NCI-H1105 treated with DMSO at 0.1 percent for 48 hours (cell line): ENCODE data around the gene CACNA2D3.
A peak's percentile ranks its signal among the peaks of the same experiment; 100 is the strongest.

Experiments
- DNase-seq: peaks from one replicate; lab custom pipeline; 2025; lab: John Stamatoyannopoulos, UW

The CACNA2D3 gene

GRCh38 chr3:54171509-54171908 lies 49.2 kb downstream of the CACNA2D3 start:
- DNase-seq = no peak

GRCh38 chr3:54171951-54172350 lies 49.6 kb downstream of the CACNA2D3 start:
- no peak for DNase-seq

GRCh38 chr3:54173371-54173770 lies 51.0 kb downstream of the CACNA2D3 start:
- no peak for DNase-seq

GRCh38 chr3:54176106-54176505 lies 53.8 kb downstream of the CACNA2D3 start:
- DNase-seq = no peak

GRCh38 chr3:54177816-54178215 lies 55.5 kb downstream of the CACNA2D3 start:
- no peak for DNase-seq

GRCh38 chr3:54178376-54178775 lies 56.0 kb downstream of the CACNA2D3 start:
- DNase-seq = no peak

GRCh38 chr3:54180921-54181320 lies 58.6 kb downstream of the CACNA2D3 start:
- DNase-seq = peak; percentile 50

GRCh38 chr3:54182242-54182641 lies 59.9 kb downstream of the CACNA2D3 start:
- no peak for DNase-seq

- DNase-seq = no peak
These were observed 63.4 kb downstream of the CACNA2D3 start for GRCh38 chr3:54185740-54186139.

GRCh38 chr3:54188176-54188791 lies 65.9 kb downstream of the CACNA2D3 start:
- no peak for DNase-seq

- no peak for DNase-seq
These were observed 68.9 kb downstream of the CACNA2D3 start for GRCh38 chr3:54191220-54191619.

GRCh38 chr3:54192026-54192425 lies 69.7 kb downstream of the CACNA2D3 start:
- DNase-seq = no peak

- DNase-seq = no peak
These were observed 70.7 kb downstream of the CACNA2D3 start for GRCh38 chr3:54193093-54193492.

GRCh38 chr3:54196360-54196991 lies 74.1 kb downstream of the CACNA2D3 start:
- no peak for DNase-seq

- DNase-seq = no peak
These were observed 75.2 kb downstream of the CACNA2D3 start for GRCh38 chr3:54197509-54197908.

- no peak for DNase-seq
These were observed 76.2 kb downstream of the CACNA2D3 start for GRCh38 chr3:54198556-54198955.

GRCh38 chr3:54202054-54202453 lies 79.7 kb downstream of the CACNA2D3 start:
- no peak for DNase-seq

GRCh38 chr3:54202651-54203248 lies 80.4 kb downstream of the CACNA2D3 start:
- DNase-seq = no peak

- no peak for DNase-seq
These were observed 84.5 kb downstream of the CACNA2D3 start for GRCh38 chr3:54206874-54207273.

- peak; percentile 65 for DNase-seq
These were observed 88.7 kb downstream of the CACNA2D3 start for GRCh38 chr3:54211097-54211496.

GRCh38 chr3:54212723-54213122 lies 90.4 kb downstream of the CACNA2D3 start:
- DNase-seq = no peak

- no peak for DNase-seq
These were observed 91.6 kb downstream of the CACNA2D3 start for GRCh38 chr3:54213907-54214306.

GRCh38 chr3:54214845-54215244 lies 92.5 kb downstream of the CACNA2D3 start:
- no peak for DNase-seq

- no peak for DNase-seq
These were observed 93.2 kb downstream of the CACNA2D3 start for GRCh38 chr3:54215521-54215920.
